PC-9 (cell line): ENCODE measurements around the gene SCN1B.

ENCODE experiments used
- EZH2 ChIP-seq: fragments of 200-600 bp; sonication (generic); IDR thresholded peaks from 2 replicates; pipeline ENCODE4 v1.8.0; 2017; ENCODE audit warnings: antibody characterized with exemption, low read depth
- TF ChIP-seq, protein P1 (sequence below): fragments of 200-600 bp; sonication (generic); conservative IDR thresholded peaks from 2 replicates; pipeline ENCODE4 v1.6.1; 2017; ENCODE audit warnings: mixed run types, antibody characterized with exemption, mild to moderate bottlenecking, moderate library complexity

DNA sequence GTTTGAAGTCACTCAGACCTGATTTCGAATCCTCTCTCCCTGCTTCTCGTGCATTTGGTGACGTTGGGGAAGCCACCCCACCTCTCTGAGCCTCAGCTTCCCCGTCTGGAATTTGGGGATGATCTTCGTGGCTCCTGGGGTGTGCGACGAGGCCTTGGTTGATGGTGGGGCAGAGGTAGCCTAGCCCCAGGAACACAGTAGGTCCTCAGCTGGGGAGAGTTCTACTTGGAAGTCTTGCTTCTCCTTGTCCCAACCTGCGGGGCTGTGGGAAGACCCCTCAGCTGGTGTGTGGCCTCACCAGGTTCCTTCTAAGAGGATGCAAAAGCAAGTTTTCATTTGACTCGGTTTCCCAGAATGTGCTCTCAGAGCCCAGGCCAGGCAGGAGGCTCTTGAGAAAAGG, 24.4 kb downstream of the SCN1B start:
- TF ChIP-seq, protein P1, sequence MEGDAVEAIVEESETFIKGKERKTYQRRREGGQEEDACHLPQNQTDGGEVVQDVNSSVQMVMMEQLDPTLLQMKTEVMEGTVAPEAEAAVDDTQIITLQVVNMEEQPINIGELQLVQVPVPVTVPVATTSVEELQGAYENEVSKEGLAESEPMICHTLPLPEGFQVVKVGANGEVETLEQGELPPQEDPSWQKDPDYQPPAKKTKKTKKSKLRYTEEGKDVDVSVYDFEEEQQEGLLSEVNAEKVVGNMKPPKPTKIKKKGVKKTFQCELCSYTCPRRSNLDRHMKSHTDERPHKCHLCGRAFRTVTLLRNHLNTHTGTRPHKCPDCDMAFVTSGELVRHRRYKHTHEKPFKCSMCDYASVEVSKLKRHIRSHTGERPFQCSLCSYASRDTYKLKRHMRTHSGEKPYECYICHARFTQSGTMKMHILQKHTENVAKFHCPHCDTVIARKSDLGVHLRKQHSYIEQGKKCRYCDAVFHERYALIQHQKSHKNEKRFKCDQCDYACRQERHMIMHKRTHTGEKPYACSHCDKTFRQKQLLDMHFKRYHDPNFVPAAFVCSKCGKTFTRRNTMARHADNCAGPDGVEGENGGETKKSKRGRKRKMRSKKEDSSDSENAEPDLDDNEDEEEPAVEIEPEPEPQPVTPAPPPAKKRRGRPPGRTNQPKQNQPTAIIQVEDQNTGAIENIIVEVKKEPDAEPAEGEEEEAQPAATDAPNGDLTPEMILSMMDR: no peak
- TF ChIP-seq EZH2: no peak
